Activated naive CD8-positive, alpha-beta T cell (primary cell): ENCODE results near the gene EPS8L2.
"Not testable (repeated sequence)": the region's sequence is repeated elsewhere in the genome, so short reads cannot be mapped to it uniquely, and the experiment has no call there.

Source experiments
- H3K27ac Mint-ChIP-seq: one replicate; pipeline ENCODE4 v1.8.0; 2021; ENCODE audit warnings: mixed read lengths
- H3K27me3 Mint-ChIP-seq: one replicate; pipeline ENCODE4 v1.8.0; 2021; ENCODE audit warnings: mixed read lengths
- H3K36me3 Mint-ChIP-seq: one replicate; pipeline ENCODE4 v1.8.0; 2021; ENCODE audit warnings: mixed read lengths
- H3K4me1 Mint-ChIP-seq: one replicate; pipeline ENCODE4 v1.8.0; 2021; ENCODE audit warnings: low read depth, mixed read lengths
- H3K4me3 Mint-ChIP-seq: one replicate; pipeline ENCODE4 v1.8.0; 2021; ENCODE audit warnings: mild to moderate bottlenecking, mixed read lengths
- H3K9me3 Mint-ChIP-seq: one replicate; pipeline ENCODE4 v1.8.0; 2021; ENCODE audit warnings: low read depth, mixed read lengths

The EPS8L2 gene

DNA sequence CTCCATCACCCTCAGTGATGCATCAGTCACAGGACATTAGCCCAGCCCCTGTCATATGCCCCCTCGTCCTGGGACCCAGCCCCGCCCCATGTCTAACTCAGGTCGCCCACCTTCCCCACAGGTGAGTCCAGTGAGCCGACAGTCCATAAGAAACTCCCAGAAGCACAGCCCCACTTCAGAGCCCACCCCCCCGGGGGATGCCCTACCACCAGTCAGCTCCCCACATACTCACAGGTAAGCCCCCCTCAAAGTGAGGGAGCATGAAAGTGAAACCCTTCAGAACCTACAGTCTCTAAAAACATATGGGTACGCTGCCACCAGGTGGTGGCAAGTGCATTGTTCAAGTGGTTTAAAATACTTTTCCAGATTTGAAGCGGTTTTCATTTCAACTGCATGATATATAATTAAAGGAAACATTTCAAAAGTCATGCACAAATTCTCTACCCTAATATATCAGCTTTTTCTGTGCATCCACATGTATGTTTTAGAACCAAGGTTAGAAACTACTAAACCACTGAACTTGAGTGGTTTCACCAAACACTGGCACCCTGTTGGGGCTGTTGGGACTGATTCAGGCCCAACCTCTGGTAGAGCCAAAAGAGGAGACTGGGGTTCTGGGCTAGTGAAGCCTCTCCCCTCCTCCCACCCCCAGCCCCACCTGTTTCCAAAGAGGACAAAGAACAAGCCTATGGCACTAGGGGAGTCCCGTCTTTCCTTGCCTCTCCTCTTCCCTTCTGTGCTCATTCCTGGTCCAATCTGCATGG, 17.3 kb downstream of the EPS8L2 start:
- Mint-ChIP-seq H3K36me3 (no peaks in the 10 kb centered on the region), H3K27me3 (peaks cover 7% of the 10 kb centered on the region), H3K27ac (no peak overlapping the region), H3K9me3 (no peaks in the 10 kb centered on the region), H3K4me3 (peak overlapping the region; percentile 79), H3K4me1 (peaks cover 15% of the 10 kb centered on the region)

DNA sequence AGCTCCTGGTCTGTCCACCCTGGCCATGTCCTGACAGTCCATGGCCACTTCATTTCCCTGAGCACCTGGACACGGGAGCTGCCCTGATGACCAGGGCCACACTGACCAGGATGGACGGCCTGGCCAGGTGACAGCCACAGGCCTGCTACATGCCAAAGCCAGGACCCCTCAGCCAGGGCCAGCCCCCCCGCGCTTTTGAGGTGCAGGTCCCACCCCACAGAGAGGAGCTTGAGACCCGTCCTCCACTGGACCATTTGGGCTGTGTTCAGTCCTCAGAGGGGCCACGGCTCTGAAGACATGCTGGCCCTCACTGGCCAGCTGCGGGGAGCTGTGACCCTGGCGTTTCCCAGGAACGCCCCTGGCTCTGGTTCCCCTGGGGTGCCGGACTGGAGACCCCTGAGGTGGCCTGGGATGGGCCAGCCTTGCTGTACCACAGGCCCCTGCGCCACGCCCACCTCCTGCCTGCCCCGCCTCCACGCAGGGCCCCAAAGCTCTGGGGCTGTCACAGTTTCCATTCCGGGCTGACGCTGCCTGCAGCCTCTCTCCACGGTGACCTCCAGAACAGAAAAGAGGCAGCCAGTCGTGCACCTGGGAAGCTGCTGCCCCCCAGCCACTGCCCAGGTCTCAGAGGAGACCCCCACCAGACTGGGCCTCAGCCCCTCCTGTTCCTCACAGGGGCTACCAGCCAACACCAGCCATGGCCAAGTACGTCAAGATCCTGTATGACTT, 18.2 kb downstream of the EPS8L2 start:
- Mint-ChIP-seq H3K27ac (no peak overlapping the region), H3K4me3 (no peak overlapping the region), H3K36me3 (no peaks in the 10 kb centered on the region), H3K27me3 (peaks cover 6% of the 10 kb centered on the region), H3K9me3 (no peaks in the 10 kb centered on the region), H3K4me1 (peaks cover 15% of the 10 kb centered on the region)

DNA sequence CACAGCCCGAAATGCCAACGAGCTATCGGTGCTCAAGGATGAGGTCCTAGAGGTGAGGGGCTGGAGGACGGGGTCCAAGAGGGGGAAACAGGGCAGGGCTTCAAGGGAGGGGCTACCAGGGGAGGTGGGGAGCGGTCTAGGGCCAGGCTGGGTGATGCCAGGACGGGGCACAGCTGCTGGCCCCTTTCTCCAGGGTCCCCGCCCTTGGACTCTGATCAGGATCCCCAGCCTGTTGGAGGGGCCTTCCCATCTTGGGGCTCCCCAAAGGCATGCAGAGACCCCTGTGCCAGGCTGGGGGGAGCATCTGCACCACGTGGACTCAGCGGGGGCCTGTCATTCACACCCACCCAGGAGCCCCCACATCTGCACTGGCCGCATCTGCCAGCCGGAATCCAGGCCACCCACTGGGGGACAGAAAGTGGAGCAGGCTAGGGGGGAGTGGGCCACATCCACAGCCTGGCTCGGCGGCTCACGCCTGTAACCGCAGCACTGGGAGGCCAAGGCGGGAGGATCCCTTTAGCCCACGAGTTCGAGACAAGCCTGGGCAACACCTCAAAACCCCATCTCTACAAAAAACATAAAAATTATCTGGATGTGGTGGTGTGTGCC, 18.9 kb downstream of the EPS8L2 start:
- Mint-ChIP-seq H3K4me3 (peak overlapping the region; percentile 75), H3K27me3 (peaks cover 4% of the 10 kb centered on the region), H3K36me3 (no peaks in the 10 kb centered on the region), H3K27ac (no peak overlapping the region), H3K9me3 (no peaks in the 10 kb centered on the region), H3K4me1 (peaks cover 15% of the 10 kb centered on the region)

DNA sequence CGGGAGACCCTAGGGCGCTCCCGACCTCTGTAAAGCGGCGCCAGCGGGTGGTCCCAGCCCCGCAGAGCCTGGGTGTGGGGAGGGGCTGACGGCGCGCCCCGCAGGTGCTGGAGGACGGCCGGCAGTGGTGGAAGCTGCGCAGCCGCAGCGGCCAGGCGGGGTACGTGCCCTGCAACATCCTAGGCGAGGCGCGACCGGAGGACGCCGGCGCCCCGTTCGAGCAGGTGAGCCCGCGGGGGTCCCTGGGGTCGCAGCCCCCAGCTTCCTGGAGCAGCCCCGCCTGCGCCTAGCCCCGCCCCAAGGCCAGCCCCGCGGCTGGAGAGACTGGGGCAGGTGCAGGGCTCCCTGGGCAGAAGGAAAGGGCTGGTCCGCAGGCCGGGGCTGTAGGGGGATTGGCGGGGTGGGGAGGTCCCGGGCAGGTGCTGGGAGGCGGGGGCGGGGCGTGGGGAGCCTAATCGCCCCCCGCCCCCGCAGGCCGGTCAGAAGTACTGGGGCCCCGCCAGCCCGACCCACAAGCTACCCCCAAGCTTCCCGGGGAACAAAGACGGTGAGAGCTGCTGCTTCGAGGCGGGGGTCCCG, 19.7 kb downstream of the EPS8L2 start:
- H3K9me3 Mint-ChIP-seq, result no peaks in the 10 kb centered on the region
- H3K4me1 Mint-ChIP-seq, result peaks cover 15% of the 10 kb centered on the region
- no peaks in the 10 kb centered on the region for H3K36me3 Mint-ChIP-seq
- peaks cover 4% of the 10 kb centered on the region for H3K27me3 Mint-ChIP-seq
- no peak overlapping the region for H3K4me3 Mint-ChIP-seq
- H3K27ac Mint-ChIP-seq, result no peak overlapping the region

DNA sequence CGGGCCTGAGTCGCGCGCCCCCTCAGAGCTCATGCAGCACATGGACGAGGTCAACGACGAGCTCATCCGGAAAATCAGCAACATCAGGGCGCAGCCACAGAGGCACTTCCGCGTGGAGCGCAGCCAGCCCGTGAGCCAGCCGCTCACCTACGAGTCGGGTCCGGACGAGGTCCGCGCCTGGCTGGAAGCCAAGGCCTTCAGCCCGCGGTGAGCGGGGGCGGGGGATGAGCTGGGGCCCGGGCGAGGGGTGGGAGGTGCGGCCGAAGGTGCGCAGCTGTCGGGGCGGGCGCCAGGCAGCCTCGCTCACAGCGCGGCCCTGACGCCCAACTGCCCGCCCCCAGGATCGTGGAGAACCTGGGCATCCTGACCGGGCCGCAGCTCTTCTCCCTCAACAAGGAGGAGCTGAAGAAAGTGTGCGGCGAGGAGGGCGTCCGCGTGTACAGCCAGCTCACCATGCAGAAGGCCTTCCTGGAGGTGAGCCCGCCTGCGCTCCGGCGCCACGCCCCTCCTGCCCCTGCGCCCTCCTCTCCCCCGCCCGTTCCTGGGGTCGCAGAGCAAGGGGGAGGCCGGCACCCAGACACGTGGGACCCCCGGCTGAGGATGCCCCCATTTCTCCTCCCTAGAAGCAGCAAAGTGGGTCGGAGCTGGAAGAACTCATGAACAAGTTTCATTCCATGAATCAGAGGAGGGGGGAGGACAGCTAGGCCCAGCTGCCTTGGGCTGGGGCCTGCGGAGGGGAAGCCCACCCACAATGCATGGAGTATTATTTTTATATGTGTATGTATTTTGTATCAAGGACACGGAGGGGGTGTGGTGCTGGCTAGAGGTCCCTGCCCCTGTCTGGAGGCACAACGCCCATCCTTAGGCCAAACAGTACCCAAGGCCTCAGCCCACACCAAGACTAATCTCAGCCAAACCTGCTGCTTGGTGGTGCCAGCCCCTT, 20.5 kb downstream of the EPS8L2 start:
- Mint-ChIP-seq H3K4me3 (peak overlapping the region; percentile 51), H3K9me3 (no peaks in the 10 kb centered on the region), H3K27me3 (peaks cover 4% of the 10 kb centered on the region), H3K27ac (no peak overlapping the region), H3K36me3 (no peaks in the 10 kb centered on the region), H3K4me1 (peaks cover 12% of the 10 kb centered on the region)

DNA sequence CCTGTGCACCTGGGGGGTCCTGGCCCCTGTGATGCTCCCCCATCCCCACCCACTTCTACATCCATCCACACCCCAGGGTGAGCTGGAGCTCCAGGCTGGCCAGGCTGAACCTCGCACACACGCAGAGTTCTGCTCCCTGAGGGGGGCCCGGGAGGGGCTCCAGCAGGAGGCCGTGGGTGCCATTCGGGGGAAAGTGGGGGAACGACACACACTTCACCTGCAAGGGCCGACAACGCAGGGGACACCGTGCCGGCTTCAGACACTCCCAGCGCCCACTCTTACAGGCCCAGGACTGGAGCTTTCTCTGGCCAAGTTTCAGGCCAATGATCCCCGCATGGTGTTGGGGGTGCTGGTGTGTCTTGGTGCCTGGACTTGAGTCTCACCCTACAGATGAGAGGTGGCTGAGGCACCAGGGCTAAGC, 21.3 kb downstream of the EPS8L2 start:
- H3K9me3 Mint-ChIP-seq, result no peaks in the 10 kb centered on the region
- H3K4me1 Mint-ChIP-seq, result peaks cover 11% of the 10 kb centered on the region
- no peak overlapping the region for H3K4me3 Mint-ChIP-seq
- H3K36me3 Mint-ChIP-seq, result no peaks in the 10 kb centered on the region
- peaks cover 4% of the 10 kb centered on the region for H3K27me3 Mint-ChIP-seq
- H3K27ac Mint-ChIP-seq, result no peak overlapping the region

DNA sequence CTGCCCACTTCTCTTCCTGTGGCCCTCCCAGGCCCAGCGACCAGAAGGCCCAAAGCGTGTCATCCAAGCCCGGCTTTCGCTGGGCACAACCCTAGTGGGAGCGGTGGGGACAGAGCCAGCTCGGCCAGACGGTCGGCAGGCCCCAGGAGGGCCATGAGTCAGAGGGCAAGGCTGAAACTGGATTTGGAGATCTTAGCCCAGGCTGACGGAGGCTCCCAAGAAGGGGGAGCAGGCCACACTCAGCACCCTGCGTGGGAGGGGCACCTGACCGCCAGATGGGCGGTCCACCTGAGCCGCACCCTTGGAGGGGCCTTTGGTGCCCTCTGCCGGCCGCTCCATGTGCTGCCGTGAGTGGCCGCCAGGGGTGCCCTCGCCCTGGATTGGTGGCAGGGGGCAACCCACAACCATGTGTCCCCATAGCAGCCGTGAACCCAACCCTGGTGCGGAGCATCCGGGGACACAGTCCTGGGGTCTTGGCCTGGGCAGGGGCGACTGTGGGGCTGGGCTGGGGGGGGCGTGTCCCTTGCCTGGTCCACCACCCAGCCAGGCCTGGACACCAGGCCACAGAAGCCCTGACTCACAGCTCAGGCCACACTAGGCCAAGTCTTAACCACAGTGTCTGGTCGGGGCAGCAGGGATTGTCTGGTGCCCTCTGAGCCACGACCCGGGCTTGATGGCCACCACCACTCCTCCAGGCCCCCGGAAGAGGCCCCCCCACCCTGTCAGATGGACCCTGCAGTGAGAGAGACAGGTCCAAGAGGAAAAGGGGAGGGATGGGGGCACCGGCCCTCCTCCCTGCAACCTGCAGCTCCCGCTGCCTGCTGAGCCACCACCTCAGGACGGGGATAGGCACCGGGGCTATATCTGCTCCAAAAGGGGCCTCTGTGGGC, 22.1 kb downstream of the EPS8L2 start:
- Mint-ChIP-seq H3K27me3 (peaks cover 2% of the 10 kb centered on the region), H3K4me3 (no peak overlapping the region), H3K9me3 (no peaks in the 10 kb centered on the region), H3K27ac (no peak overlapping the region), H3K4me1 (peaks cover 9% of the 10 kb centered on the region), H3K36me3 (no peaks in the 10 kb centered on the region)

DNA sequence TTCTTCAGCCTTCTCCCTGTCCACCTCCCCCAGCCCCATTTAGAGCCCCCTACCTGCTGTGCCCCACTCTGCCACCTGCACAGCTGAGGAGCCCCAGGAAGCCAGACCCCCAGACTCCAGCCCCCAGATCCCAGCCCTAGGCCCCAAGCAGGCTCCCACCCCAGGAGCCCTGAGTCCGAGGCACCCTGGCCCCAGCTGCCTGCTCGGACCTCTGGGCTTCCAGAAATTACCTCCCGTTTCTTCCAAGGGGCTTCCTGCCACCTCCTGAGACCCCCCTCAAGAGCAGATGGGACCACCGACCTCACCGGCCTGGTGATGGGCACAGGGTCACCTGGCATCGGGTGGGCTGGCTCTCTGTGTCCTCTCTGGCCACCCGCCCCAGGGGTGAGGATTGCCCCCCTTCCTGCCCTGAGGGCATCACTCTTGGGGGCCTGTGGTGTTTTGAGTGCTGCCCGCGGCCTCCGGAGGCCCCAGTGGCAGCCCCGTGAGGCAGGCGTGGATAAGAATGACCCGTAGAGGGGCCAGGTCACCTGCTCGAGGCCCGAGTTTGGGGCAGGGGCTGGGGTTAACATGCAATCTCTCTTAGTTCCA, 23.0 kb downstream of the EPS8L2 start:
- Mint-ChIP-seq H3K27ac (no peak overlapping the region), H3K9me3 (no peaks in the 10 kb centered on the region), H3K36me3 (no peaks in the 10 kb centered on the region), H3K4me1 (peaks cover 6% of the 10 kb centered on the region), H3K4me3 (no peak overlapping the region), H3K27me3 (no peaks in the 10 kb centered on the region)

DNA sequence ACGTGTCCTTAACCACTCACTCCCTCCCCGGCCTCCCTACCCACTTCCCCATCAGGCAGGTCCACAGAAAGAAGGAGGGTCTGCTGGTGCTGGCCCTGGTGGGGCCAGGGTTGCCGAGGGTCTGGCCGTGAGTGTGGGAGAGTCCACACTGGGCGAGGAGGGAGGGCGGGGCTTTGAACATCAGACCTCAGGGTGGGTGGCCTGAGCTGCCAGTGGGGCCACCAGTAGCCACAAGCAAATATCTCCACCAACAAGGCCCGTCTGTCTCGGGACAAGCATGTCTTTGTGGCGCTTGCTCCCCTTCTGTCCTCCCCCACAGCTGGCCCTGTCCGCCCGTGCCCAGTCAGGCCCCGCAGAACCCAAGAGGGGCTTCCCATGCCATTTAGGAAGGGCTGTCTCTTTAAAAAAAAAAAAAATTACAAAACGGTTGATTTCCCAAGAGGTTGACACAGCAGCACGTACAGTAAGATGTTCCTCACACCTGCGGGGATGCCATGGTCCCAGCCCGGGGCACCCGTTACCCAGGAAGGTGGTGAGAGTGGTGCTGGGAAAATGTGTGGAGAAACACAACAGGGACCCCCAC, 23.6 kb downstream of the EPS8L2 start:
- H3K27me3 Mint-ChIP-seq, result no peaks in the 10 kb centered on the region
- H3K36me3 Mint-ChIP-seq, result no peaks in the 10 kb centered on the region
- H3K27ac Mint-ChIP-seq, result no peak overlapping the region
- no peak overlapping the region for H3K4me3 Mint-ChIP-seq
- H3K9me3 Mint-ChIP-seq, result no peaks in the 10 kb centered on the region
- peaks cover 6% of the 10 kb centered on the region for H3K4me1 Mint-ChIP-seq

DNA sequence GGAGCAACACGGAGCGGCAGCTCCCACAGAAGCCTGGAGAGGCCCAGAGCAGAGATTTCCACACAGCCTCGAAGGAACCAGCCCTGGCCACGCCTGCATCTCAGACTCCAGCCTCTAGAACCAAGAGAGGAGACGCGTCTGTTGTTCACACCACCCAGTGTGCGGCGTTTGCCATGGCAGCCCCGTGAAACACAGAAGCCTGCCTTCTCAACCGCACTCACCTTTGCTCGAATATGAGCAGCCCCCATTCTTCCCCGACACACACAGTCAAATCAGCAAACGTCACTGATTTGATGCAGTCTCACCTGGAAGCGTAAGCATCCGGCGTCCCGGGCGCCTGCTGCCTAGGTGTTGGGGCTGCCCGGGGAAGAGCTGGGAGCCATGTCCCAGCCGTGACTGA, 27.0 kb downstream of the EPS8L2 start:
- no peak overlapping the region for H3K27ac Mint-ChIP-seq
- H3K9me3 Mint-ChIP-seq, result no peaks in the 10 kb centered on the region
- no peaks in the 10 kb centered on the region for H3K36me3 Mint-ChIP-seq
- H3K27me3 Mint-ChIP-seq, result no peaks in the 10 kb centered on the region
- peaks cover 14% of the 10 kb centered on the region for H3K4me1 Mint-ChIP-seq
- no peak overlapping the region for H3K4me3 Mint-ChIP-seq

DNA sequence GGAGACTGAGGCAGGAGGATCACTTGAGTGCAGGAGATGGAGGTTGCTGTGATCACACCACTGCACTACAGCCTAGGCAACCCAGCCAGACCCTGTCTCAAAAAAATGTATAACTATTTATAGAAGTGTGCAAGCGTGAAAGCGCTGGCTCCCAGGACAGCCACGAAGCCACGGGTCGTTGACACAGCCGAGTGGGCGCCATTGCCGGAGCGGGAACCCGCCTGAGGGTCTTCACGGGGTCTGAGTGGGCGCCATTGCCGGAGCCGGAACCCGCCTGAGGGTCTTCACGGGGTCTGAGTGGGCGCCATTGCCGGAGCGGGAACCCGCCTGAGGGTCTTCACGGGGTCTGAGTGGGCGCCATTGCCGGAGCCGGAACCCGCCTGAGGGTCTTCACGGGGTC, 28.5 kb downstream of the EPS8L2 start:
- H3K9me3 Mint-ChIP-seq, H3K27me3 Mint-ChIP-seq, H3K27ac Mint-ChIP-seq, H3K36me3 Mint-ChIP-seq, H3K4me3 Mint-ChIP-seq: not testable (repeated sequence)
- peaks cover 15% of the 10 kb centered on the region for H3K4me1 Mint-ChIP-seq

DNA sequence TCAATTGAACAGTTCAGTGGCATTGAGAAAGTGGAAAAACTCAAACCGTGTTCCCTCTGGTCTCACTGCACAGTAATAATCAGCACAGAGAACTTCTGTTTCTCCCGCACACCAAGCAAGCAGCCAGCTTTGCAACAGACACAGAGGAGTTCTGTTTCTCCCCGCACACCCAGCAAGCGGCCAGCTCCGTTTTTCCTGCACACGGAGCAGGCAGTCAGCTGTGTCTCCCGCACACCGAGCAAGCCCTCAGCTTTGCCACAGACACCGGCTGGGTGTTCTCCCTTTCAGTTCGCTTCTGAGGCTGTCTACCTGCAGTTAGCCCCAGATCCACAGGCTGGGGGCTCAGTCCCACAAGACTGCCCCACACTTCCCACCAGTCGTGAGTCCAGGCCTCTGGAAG, 31.3 kb downstream of the EPS8L2 start:
- peak overlapping the region; percentile 25 for H3K4me3 Mint-ChIP-seq
- no peak overlapping the region for H3K27ac Mint-ChIP-seq

DNA sequence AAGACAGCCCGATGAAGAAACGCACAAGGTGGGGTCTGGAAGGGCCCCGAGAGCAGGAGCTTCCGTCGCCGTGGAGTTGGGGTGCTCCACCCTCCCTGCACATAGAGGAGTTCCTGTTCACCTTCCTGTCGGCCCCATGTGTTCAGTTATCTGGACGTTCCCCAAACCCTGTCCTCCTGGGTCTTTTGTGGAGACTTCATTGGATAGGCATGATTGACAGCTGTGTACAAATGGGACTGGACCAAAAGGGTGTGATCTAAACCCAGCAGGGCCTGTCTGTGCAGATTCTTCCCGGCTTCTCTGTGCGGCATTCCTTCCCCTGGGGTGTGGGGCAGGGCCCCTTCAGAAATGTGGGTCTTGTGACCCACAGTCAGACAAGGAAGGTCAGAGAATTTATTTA, 31.9 kb downstream of the EPS8L2 start:
- H3K27ac Mint-ChIP-seq, H3K36me3 Mint-ChIP-seq, H3K9me3 Mint-ChIP-seq, H3K27me3 Mint-ChIP-seq: not testable (repeated sequence)
- H3K4me1 Mint-ChIP-seq, result peaks cover 15% of the 10 kb centered on the region
- peak overlapping the region; percentile 25 for H3K4me3 Mint-ChIP-seq

More for the DNA sequence above, 31.3 kb downstream of the EPS8L2 start:
- H3K36me3 Mint-ChIP-seq, result no peaks in the 10 kb centered on the region
- no peaks in the 10 kb centered on the region for H3K9me3 Mint-ChIP-seq
- no peaks in the 10 kb centered on the region for H3K27me3 Mint-ChIP-seq
- H3K4me1 Mint-ChIP-seq, result peaks cover 15% of the 10 kb centered on the region
